Stimulated activated CD4-positive, alpha-beta T cell treated with anti-CD3 and anti-CD28 coated beads, TNF-alpha, amount 100 ng/mL, for 24 hours (primary cell): ENCODE data around the gene ZBTB16.

Source experiments
- DNase-seq, 3 experiments: peaks; one replicate each; pipeline ENCODE4 v3.0.0-alpha.2; 2020; ENCODE audit warnings: low read depth in 3 of 3

ZBTB16 gene

DNA sequence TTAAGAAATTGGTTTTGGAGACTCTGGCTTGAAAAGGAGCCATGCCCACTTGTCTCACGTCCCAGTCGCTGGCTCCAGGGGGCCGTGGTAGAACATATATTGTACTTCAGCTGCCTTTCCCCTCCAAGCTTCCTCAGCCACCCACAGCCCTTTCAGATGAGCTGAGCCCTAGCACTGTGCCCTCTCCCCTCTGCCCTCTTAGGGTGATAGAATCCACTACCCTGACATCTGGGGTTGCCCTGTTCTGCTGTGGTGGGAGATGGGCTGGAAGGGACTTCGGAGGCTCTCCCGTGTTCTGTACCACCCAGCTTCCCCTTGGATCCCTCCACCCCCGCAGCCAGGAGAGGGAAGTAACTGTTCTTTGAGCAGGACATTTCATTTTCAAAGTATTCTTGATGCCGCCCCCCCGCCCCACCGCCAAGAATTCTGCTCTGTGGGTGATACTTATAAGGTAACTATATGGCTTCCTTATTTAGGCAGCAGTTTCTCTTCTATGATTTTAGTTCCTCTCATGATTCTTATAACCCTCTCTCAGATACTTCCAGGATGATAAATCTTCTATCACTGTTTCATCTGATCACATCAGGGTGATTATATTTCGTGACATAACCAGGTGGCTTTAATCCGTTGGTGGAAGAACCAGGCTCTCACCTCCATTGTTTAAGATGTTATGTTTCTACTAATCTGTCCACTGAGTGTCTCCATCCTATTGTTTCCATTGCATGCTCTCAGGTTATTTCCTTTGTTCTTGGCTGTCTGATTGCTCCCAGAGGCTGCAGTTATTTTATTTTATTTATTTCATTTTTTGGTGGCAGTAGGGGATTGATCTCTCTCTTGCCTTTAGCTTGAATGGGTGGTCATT, 24.1 kb downstream of the ZBTB16 start:
- DNase-seq, result no peak

DNA sequence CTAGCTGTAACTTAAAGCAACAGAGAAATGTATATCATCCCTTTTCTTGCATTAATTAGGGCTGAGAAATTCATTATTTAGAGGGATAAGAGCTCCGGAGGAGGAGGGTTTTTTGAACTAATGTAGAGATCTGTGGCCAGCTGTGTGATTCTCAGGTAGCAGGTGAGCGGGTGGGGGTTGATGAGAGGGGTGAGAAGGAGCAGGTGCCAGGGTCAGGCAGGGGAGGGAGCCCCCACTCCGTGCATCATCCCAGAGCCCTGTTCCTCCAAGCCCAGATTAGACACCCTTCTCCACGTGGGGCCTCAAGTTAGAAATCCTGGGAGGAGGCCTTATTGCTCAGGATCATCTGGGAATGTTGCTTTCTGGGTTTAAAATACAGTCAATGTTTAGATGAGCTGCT, 24.9 kb downstream of the ZBTB16 start:
- DNase-seq, result no peak

DNA sequence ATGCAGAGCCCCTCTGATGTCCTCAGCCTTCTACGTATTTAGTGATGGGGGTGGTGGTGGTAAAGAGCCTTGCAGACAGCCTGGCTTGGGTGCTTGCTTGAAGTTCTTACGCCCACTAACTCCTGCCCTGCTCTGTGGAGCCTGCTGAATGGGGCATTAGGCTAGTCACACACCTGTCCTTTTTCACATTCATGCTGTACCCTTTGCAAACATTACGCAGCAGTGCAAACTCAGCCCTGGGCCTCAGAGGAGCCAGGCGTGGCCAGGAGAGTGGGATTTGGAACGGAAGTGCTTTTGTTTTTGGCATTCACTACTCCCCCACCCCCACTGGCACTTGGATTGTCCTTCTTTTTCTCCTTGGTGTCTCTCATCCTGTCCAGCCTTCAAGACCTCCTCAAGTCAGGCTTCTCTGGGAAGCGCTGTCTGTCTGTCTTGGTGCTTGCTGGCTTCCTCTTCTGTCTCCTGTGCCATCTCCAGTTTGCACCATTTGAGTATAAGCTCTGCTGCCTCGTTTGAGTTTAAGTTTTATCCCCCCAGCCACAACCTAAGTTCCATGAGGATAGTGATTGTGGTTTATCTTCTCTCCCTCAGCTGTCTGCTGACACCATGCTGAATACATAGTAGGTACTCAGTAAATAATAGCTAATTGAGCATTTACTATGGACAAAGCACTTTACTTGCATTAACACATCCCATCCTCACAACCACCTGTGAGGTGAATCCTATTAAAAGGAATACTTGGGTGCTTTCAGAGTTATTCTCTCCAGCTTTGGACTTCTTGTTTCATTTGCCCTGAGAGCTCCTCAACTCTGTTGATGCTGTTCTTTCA, 26.7 kb downstream of the ZBTB16 start:
- DNase-seq, result no peak

DNA sequence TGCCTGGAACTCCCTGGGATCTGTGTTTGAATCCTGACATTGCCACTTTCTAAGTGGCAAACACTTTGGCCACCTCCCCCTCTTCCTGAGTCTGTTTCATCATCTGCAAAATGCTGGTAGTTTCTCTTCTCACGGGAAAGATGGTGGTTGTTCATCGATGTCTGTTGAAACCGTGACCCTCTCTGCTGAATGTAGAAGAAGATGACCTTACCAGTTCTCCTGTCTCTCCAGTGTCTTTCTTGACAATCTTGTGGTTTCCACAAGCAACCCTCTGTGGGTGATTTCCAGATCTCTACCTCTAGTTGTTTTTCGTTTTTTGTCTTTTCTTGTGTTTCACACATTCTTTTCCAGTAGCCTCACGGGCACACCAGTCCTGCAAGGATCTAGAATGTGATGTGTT, 27.5 kb downstream of the ZBTB16 start:
- DNase-seq, result no peak

DNA sequence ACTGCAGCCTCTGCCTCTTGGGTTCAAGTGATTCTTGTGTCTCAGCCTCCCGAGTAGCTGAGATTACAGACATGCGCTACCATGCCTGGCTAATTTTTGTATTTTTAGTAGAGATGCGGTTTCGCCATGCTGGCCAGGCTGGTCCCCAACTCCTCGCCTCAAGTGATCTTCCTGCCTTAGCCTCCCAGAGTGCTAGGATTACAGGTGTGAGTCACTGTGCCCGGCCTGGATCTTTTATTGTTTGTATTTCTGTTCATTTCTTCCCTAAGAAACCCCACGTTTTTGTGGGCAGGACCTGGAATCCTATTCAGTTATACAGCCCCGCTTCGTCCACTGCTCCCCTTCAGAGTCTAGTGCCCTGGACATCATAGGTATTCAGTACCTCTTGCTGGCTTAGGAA, 28.7 kb downstream of the ZBTB16 start:
- no peak for DNase-seq

DNA sequence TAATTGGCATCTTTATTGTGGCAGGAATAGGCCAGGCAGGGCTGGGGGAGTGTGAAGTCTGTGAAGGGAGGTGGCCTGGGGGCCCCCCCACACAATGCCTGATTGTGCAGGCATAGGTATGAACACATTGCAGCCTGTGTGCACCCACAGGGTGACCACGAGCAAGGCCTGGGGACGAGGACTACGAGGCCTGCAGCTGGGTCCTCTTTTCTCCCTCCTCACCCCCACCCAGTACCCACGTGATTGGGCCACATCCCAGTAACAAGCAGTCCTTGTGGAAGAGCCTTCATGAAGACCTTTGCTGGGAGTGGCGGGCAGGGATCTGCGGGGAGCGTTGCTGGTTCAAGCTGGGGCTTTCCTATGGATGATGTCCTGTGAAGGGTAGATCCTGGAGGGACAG, 29.3 kb downstream of the ZBTB16 start:
- no peak for DNase-seq

DNA sequence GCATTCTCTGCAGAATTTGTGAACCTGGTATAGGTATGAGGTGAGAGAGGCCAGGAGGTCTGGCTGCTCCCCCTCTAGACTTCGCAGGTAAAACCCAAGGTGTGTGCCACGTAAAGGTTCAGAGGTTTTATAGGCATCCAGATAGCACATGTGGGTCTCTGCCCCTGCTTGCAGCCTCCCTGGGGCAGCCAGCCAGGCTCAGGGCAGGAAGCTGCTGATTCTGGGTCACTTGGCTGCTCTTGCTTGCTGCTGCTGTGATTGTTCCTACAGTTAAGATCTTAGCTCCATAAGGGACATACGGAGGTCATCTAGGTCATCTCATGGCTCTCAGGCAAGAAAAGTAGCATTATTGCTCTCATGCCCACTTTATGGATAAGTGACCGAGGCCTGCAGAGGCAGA, 30.2 kb downstream of the ZBTB16 start:
- DNase-seq, result no peak

DNA sequence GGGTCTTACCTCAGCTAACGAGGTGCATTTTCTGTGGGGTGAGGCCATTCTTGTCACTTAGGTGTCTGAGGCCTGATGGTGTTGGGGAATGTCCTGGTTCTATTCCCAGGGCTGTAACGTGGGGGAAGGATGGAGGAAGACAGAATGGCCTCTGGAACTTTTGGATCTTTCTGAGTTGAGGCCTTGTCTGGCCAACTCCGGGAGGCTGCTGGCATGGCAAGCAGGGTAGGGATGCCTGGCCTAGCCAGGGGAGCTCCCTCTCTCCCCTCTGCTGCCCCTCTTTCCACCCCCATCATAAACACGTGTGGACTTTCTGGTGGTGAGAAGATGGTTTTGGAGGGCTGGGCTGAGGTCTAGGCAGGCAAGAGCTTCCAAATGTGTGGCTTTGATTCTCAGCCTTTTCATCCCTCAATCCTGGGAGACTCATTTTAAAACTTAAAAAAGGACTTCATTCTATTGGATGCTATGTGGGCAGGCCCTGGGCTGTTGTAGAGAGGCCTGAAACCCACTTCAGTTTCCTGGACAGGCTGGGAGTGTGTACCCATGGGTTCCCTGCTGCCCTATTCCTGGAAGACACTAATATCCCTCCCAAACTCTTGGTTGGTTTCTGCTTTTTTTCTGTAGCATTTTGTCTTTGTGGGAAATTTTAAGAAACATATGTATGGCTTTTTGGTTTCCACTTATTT, 30.9 kb downstream of the ZBTB16 start:
- DNase-seq, result no peak

DNA sequence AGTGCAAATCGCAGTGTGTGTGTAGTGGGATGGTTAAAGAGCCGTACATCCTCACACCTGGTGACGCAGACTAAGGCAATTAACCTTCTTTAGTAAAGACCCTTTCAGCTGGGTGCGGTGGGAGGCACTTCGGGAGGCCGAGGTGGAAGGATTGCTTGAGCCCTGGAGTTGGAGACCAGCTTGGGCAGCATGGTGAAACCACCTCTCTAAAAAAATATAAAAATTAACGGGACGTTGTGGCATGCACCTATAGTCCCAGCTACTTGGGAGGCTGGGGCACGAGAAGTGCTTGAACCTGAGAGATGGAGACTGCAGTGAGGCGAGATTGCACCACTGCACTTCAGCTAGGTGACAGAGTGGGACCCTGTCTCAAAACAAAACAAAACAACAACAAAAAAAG, 31.5 kb downstream of the ZBTB16 start:
- DNase-seq, result no peak

DNA sequence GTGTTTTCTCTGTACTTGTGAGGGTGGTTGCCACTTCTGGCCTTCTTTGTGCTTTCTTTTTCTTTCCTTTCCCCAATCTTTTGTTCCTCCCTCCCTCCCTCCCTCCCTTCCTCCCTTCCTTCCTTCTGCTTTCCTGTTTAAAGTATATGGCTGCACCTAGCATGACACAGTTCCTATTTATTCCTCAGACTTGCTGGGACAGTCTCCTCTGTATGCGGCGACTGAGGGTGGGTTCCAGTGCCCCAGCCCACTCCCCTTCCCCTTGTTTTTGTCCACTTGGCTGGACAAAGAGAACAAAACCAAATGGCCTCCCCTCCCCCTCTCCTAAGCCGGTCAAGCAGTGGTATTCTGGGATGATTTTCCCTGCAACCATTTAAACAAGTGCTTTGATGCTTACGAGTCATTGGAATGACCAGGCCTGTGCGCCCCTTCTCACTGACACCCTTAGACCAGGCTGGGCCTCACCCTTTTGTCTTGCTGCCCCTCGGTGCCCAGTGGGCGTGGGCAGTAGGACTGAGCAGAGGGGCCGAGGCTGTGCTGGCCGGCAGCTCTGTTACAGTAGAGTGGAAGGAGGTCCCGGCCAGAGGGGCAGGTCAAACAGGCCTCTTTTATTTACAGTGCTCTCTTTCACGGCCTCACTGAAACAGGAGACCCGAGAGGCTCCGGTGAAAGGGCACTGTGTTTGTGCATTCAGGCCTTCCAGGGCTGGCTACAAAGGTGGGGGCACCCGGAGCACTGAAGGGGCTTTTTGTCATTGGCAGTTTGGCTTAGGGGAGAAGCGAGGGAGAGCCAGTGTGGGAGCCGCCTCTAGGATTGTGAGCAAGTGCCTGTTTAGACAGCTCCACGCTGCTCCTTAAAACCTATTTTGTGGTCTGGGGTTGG, 32.2 kb downstream of the ZBTB16 start:
- no peak for DNase-seq

DNA sequence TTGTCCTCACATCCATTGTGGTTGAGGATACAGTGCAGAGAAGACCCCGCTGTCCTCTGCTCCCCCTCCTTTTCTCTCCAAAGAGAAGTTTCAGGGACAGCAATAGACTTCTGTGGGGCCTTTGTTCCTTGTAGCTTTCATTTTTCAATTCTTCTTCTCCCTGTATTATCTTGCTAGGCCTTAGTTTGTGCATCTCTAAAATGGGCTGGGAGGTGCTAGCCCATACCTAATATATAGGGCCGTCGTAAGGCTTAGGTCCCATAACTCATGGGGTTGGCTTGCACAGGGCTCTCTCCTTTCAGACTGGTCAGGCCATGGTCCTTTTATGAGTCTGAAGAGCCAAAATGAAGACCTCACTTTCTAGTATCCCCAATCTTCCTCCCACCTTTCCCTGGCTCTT, 33.0 kb downstream of the ZBTB16 start:
- DNase-seq, result no peak

DNA sequence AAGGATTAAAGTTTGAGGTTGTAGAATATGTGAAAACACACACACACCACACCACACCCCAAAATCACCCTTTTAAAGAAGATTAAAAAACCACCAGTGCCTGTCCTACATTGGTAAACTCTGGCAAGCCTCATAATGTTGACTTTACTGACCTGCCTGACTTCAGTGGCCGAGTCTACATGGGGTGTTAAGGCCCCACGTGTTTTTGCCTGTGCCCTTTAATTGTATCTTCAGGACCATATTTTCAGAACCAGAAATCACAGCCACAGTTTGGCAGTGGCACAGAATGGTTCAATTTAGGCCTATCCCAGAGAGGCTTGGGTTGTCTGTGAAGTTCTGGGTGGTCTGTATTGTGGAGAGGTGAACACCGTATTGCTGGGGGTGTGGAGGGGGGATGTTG, 33.4 kb downstream of the ZBTB16 start:
- no peak for DNase-seq

DNA sequence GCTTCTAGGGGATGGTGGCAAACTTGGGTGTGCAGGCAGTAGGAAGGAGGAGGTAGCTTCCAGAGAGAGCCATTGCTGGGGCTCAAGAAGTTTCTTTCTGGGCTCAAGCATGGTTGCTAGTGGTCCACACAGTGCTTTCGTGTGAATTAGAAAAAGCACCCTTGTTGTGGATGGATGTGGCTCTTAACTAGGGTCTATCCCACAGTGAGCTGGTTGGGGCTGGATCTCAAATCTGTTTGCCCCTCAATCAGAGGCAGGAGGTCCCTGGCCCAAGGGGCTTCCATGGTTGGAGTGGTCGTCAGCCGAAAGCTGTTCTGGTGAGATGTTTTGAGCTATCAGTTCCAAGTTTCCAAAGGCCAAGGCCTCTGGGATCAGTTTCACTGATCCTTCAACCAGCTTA, 35.0 kb downstream of the ZBTB16 start:
- no peak for DNase-seq

DNA sequence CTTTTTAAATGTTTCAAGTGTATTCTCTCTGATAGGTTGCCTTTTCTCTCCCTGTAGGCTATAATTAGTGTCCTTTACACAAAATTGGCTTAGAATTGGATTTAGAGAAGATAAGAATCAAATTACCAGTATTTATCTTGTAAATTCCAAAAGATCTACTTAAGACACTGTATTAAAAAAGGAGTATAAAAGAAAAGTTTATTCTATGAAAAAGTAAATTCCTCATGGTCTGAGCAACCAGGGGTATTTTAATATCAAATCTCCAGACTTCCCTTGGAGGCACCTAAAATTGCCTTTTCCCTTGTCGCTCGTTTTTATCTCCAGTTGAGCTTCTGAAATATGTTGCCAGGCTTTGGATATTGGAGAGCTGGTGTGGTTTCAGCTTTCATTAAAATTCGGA, 36.4 kb downstream of the ZBTB16 start:
- DNase-seq, result no peak

DNA sequence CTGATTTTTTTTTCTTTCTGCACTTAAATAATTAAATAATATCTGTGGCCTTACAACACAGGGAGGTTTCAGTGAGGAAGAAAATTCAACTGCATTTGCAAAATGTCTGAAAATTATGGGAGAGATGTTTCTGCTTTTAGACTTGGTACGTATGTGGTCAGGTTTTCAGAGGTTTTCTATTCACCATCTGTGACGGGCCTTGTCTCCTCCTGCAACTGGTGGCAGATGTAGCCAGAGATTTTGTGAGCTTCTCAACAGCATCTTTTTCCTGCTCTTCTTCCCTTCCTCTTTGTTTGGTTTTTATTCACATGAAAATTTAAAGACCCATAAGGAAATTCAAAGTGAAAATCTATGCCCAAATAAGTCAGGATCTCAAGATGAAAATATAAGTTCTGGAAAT, 38.3 kb downstream of the ZBTB16 start:
- no peak for DNase-seq

DNA sequence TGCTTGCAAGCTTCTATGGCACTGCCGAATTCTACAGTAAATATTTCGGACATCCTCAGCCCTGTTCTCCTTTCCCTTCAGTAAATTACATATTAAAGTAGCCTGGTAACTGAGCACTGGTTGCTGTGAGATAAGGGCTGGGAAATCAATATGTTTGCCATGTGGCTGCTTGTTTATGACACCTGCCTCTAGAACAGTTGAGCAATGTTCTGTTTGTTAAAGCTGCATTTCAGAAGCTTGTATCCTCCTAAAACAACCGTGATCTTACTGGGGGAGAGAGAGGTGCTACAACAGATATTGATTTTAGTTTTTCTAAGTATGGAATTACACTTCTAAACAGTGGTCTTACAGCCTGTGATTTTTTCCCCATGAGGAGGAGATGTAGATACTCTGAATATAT, 39.4 kb downstream of the ZBTB16 start:
- no peak for DNase-seq

DNA sequence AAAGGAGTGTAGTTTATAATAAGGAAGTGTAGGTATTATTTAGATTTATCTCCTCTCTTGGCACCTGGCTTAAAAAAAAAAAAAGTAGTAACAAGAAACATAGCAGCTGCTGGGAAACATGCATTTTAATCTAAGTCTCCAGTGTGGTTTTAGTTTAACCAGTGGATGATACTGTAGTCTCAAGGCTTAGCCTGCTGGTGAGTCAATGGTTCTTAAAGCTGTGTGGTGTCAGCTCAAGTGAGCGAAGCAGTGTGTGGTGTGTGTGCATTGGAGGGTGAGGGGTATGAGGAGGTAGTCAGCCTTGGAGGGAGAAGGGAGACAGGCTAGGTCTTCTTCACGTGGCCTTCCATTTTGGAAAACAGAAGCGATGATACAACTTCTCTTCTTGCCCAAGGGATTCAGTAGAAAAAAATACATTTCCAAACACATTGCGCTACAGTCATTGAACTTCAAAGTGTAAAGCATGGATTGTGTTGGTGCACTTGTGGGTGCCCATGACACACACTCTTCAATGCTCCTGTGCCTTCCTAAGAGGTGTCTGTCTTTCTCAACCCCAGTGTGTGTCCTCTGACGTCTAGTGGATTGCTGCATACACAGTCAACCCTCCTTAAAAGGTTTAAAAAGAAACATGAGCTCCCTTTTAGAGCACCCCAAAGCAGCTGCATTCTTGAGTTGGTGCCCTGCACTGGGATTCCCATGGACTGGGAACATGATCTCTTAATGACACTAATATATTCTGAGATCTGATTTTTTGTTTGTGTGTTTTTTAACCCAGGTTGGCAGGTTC, 40.1 kb downstream of the ZBTB16 start:
- DNase-seq, result no peak

DNA sequence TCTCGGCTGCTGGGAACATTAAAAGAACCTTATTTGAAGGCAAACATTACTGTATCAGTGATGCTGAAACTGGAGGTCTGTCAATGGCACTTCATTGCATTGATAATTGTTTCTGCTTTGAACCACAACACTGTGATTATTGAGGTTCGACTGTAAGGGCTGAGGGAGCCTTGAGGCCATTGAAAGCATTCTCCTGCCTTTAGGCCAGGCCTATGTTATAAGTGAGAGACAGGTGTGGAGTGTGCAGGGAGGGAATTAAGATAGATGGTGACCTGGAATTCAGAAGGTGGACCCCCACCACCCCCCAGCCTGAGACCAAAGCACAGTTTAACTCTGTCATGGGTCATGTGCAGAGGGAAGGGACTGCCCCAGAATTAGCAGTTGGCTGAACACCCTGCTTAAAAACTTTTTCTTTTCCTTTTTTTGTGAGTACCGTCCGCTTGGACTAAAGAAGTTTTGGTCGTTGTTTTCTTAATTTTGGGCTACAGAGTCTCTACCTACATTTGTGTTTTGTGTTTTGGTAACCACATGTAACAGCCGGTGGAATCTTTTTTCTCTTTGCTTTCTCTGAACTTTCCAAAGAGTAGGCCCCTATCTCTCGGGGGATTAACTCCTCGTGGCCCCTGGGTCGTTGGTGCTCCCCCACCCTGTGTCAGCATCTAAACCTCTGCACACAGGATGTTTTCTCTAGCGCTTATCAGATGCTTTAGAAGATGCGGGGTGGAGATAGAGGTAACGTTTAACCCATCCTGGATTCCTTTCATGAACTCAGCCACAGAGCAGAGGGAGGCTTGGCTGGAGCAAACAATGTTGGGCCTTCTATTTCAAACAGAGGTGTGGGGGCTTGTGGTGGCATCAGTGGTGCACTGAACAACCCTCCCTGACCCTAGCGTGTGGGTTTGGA, 43.7 kb downstream of the ZBTB16 start:
- no peak for DNase-seq

DNA sequence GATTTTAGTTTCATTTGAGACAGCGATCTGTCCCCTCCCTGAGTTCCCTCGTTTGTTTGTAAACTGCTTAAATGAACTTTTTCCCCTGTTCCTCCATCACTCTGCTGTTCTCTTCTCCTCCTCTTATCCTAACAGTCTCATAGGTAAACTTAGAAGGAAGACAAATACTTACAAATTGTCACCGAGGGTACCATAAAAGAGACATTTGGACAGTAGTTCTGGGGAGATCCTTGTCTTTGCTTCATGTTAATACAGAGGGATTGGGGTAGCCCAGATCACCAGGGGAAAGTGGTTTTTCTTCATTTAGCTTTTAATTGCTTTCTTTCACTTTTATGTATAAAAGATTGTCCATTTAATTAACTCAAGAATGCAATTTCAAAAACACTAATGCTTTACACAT, 46.1 kb downstream of the ZBTB16 start:
- no peak for DNase-seq

DNA sequence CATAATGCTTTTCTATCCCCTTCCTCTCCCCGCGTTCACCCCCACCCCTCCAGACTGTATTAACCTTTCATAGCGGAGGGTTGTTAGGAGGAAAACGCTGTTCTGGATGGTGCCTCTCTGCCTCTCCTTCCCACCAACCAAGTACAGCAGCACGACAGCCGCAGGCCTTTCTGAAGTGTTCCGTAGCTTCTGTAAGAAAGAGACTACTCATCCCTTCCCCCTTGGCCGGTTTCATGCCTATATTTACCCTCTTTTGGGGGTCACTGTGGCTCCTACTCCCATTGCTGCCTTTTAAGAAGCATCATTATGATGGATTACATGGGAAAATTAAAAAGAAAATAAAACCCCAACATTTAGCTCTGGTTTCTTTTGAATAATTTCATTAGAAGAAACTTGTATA, 46.5 kb downstream of the ZBTB16 start:
- DNase-seq, result no peak
